GM12891 (cell line): ENCODE measurements around the gene BOC.

Experiments
- POLR2A ChIP-seq: IDR thresholded peaks from 2 replicates; pipeline ENCODE4 v1.6.1; 2011; ENCODE audit warnings: low read depth, low read length, control low read depth
- TAF1 ChIP-seq: IDR thresholded peaks from 2 replicates; pipeline ENCODE4 v1.6.1; 2011; ENCODE audit warnings: low read depth, low read length, control low read depth

DNA sequence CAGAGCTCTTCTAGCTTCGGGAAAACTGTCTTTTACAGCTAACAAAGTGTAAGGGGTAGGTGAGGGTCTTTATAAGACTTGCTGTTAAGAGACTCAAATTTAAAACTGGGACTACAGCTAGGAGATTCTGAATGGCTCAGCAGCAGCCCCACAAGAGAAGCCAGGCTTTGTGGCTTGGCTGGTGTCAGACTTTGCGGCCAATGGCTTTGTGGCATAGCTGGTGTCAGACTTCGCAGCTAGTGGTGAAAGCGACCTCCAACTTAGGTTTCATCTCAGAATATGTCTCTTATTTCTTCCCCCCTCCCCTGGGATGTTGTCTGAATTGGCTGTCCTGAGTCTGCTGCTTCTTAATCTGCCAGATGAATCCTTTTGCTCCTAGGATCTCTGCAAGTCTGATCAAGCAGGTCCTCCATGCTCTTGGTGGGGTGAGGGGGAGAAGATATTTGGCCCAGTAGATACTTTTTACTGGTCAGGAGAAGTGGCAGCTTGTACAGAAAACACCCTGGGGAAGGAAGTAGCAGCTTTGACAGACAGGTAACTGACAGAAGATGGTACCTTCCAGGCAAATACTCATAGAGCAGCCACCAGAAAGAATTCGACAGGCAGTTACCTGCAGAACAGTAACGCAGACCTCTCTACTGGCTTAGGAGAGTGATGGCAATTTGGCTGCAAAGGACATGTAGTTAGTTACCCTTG is 8.4 kb downstream of the BOC start:
- TF ChIP-seq POLR2A (no peak), TAF1 (no peak)
